Ecto neural progenitor cell (in vitro differentiated cells): ENCODE measurements around the gene CNIH3.
A peak's percentile ranks its signal among the peaks of the same experiment; 100 is the strongest.
"Not testable (repeated sequence)": the region's sequence is repeated elsewhere in the genome, so short reads cannot be mapped to it uniquely, and the experiment has no call there.

Experiments
- DNase-seq: peaks from one replicate; pipeline ENCODE4 v3.0.0-alpha.2; 2018; ENCODE audit warnings: low spot score

The CNIH3 gene

GRCh38 chr1:224643653-224644052, 27.5 kb downstream of the CNIH3 start:
- no peak for DNase-seq

- DNase-seq = peak; percentile 65
Measured at GRCh38 chr1:224644553-224645154, 28.5 kb downstream of the CNIH3 start.

- DNase-seq = no peak
Measured at GRCh38 chr1:224647449-224647848, 31.3 kb downstream of the CNIH3 start.

GRCh38 chr1:224650290-224650689, 34.2 kb downstream of the CNIH3 start:
- DNase-seq = no peak

- DNase-seq = no peak
Measured at GRCh38 chr1:224651188-224651587, 35.1 kb downstream of the CNIH3 start.

GRCh38 chr1:224656392-224656791, 40.3 kb downstream of the CNIH3 start:
- DNase-seq = no peak

- no peak for DNase-seq
Measured at GRCh38 chr1:224660074-224660473, 44.0 kb downstream of the CNIH3 start.

- no peak for DNase-seq
Measured at GRCh38 chr1:224662870-224663269, 46.8 kb downstream of the CNIH3 start.

GRCh38 chr1:224665016-224665415, 48.9 kb downstream of the CNIH3 start:
- no peak for DNase-seq

GRCh38 chr1:224666078-224666477, 50.0 kb downstream of the CNIH3 start:
- no peak for DNase-seq

- DNase-seq = no peak
Measured at GRCh38 chr1:224666913-224667312, 50.8 kb downstream of the CNIH3 start.

GRCh38 chr1:224668984-224669383, 52.9 kb downstream of the CNIH3 start:
- DNase-seq = no peak

GRCh38 chr1:224669403-224669802, 53.3 kb downstream of the CNIH3 start:
- no peak for DNase-seq

- no peak for DNase-seq
Measured at GRCh38 chr1:224670506-224670905, 54.4 kb downstream of the CNIH3 start.

- no peak for DNase-seq
Measured at GRCh38 chr1:224671076-224671475, 55.0 kb downstream of the CNIH3 start.

- no peak for DNase-seq
Measured at GRCh38 chr1:224673141-224673540, 57.0 kb downstream of the CNIH3 start.

- no peak for DNase-seq
Measured at GRCh38 chr1:224675590-224675989, 59.5 kb downstream of the CNIH3 start.

GRCh38 chr1:224676551-224676950, 60.4 kb downstream of the CNIH3 start:
- DNase-seq = no peak

- DNase-seq = no peak
Measured at GRCh38 chr1:224678168-224678567, 62.1 kb downstream of the CNIH3 start.

- DNase-seq = no peak
Measured at GRCh38 chr1:224679606-224680005, 63.5 kb downstream of the CNIH3 start.

GRCh38 chr1:224681816-224682215, 65.7 kb downstream of the CNIH3 start:
- DNase-seq = no peak

- no peak for DNase-seq
Measured at GRCh38 chr1:224683936-224684335, 67.8 kb downstream of the CNIH3 start.

GRCh38 chr1:224684979-224685425, 68.9 kb downstream of the CNIH3 start:
- no peak for DNase-seq

- DNase-seq = not testable (repeated sequence)
Measured at GRCh38 chr1:224686140-224686539, 70.0 kb downstream of the CNIH3 start.

GRCh38 chr1:224687465-224687864, 71.3 kb downstream of the CNIH3 start:
- no peak for DNase-seq
